Brain pericyte (primary cell): ENCODE results near the gene RNFT2.

Experiments
- DNase-seq: peaks from one replicate; pipeline ENCODE4 v3.0.0-alpha.2; 2012; ENCODE audit warnings: low read depth, low spot score

The RNFT2 gene

DNA sequence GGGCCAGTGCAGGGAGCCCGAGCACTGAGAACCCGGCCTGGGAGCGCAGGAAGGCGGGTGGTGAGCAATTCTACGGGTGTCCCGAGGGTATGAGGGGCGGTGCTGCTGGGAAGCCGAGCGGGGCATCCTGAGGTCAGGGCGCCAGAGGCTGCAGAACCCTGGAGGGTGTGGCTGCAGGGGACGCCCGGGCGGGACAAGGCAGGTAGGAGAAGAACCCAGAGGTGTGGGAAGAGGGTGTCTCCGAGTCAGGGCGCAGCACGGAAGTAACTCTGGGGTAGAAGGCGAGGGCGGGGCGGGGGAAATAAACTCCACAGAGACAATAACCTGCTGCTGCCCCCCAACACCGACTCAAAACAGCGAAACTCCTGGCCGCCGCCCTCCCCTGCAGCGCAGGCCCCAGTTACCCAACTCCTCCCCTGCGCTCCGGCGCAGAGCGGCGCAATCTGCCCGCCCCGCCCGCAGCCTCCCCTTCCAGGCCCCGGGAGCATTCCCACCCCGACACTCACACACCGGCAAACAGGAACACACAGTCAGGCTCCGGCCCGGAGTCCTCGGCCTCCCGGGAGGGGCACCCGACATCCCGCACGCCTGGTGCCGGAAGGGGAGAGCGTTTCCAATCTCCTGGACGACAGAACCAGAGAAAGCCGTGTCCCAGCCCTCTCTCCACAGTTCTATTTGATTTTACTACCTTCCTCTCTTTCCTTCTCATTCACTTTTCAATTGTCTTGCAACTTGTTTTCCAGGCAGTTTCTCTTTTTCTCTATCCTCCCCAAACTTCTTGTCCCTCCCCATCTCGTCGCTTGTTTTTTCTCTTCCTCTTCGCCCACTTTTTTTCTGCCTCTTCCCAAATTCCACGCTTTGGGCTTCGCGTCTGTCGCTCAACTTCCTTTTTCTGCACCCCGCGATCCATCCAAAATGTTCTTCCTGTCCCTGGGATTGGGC lies 140.7 kb downstream of the RNFT2 start:
- no peak for DNase-seq

DNA sequence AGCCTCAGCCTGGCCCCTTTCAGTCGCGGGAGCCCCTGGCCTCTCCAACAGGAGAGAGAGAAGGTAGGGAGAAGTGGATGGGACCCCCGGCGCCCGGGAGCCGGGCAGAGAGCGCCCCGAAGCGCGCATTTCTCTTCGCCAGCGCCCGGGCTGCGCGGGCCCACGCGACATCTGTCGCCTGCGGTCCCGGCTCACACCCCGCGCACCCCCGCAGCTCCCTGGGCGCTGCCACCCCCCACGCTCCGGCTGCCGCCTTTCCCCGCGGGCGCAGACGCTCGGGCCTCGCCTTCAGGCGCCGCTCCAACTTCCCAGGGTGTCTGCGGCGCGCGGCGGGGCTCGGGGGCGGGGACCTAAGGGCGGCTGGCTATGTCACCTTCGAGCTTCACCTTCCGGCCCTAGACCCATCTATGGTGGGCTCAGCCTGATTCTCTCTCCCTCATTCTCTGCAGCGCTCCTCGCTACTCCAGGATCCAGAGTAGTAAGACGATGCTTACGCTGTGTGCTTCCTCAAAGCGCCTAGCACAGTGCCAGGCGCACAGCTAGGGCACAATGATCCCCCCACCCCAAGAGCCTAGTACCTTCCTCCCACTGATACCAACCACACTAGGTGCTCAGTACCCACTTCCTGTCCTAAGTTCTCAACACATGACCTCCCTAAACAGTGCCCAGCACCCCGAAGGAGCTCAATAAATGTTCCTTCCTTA lies 141.5 kb downstream of the RNFT2 start:
- DNase-seq: no peak

DNA sequence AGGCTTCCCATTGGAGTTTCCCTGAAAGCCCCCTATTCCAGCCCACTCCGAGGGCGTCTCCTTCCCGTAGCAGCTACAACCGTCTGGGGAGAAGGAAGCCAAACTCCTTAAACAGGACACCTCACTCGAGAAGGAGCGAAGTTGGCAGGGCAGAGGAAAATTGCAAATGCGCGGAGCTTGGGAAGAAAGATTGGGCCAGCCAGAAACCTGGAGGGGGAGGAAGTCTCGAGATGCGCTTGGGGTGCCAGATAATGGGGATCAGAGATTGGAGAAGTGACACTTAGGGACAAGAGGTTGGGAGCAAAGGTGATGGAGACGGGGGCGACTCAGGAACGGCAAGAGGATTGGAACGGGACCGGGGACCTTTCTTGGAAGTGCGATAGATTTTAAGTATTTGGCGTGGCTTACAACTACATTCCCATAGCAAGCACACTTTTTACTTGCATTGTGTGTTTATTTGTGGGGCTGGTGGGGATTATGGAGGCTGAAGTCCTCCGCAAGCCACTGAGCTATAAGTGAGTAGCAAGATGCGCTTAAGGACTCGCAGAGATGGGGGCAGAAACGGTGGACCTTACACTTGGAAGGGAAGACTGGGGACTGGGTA lies 142.2 kb downstream of the RNFT2 start:
- no peak for DNase-seq

DNA sequence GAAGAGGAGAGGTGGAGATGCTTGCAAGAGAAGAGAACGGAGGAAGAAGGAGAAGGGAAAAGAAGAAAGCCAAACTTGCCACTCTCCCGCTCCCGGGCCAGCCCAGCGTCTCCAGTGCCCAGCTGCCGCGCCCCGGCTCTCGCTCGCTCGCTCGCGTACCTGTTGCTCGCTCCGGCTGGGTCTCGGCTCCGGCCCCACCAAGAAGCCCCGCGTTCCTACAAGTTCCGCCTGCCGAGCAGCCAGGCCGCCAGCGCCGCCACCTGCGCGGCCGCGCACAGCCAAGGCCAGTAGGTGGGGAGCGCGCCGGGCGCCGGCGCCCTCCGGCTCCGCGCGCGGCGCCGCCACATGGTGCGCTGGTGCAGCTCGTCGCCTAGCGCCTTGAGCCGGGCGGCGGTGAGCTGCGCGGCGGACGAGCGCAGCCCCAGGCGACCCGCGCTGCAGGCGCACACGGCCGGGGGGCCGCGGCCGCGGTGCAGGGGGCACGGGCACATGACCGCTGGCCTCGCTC lies 142.8 kb downstream of the RNFT2 start:
- no peak for DNase-seq

DNA sequence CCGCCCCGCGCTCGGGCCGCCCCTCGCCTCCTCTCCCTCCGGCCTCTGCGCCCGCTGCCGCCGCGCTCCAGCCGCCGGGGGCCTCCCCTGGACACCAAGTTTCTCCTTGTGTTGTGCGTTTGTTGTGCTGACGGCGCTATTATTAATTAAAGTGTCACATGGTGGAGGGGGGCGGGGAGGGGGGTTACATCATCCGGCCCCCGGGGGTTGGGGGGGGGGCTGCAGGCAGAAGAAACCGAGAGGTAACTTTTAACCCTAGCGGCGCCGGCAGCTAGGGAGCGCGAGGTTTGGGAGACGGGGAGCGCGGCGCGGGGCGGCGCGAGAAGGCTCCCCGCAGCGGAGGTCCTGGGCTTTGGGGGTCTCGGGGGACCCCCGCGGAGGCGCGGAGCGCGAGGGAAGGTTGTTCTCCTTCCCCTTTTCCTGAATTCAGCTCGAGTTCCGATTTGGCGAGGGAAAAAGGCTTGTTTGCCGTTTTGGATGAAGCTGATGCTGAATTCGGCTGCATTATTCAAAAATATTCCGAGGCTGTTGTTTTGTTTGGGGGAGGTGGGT lies 143.3 kb downstream of the RNFT2 start, which contains the start of gene HRK:
Gene HRK, minus strand, starts transcription at position 117 of the 552 bp plus-strand sequence. CDS start 134 bp downstream, outside the sequence.
- DNase-seq: no peak

DNA sequence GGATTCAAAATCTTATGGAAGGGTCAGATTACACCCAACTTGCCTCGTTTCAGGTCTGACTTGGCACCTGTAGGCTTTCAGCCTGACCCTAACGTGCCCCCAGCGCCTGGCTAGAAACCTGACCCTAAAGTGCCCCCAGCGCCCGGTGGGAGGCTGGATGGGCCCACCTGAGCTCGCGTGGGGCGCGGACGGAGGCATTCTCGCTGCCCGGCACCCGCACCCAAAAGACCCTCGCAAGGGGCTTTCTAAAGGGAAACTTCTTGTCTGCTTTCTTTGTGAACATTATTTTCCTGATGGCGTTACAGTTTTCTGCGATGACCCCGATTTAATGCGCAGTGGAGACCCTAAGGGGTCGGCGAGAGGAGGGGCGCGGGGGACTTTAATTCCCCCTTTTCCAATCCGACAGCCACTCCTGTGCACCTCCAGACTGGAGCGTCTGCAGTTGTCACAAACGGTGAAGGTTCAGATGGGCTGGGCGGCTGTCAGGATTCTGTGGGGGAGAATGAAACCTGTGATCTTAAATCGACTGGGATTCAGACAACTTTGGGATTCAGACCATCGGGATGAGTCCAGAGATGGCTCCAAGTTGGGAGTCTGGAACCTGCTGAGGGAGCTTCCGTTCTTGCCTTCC lies 143.9 kb downstream of the RNFT2 start:
- no peak for DNase-seq

DNA sequence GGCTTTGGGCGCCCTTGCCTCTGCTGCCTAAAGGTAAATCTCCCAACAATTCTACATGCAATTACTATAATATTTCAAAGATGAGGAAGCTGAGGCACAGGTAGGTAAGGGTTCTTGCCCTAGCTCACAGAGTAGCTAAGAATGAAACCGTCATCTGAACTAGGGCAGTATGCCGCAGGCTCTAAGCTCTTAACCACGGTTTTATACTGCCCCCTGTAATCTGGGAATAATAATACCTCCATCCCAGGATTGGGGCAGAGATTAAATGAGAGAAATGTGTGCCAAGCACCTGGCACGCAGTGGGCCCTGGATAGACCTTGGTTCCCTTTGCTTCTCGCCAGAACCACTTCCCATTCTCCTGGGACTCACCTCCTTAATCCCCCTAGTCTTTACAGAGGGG lies 144.6 kb downstream of the RNFT2 start:
- no peak for DNase-seq

DNA sequence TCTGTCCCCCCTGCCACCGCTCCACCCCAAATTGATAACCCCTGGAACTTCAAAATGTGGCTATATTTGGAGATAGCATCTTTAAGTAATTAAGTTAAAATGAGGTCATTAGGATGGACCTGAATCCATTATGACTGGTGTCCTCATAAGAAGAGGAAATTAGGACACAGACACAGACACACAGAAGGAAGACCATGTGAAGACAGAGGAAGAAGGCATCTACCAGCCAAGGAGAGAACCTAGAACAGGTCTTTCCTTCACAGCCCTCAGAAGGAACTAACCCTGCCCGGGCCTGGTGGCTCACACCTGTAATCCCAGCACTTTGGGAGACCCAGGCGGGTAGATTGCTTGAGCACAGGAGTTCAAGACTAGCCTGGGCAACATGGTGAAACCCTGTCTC lies 146.8 kb downstream of the RNFT2 start:
- DNase-seq: no peak

DNA sequence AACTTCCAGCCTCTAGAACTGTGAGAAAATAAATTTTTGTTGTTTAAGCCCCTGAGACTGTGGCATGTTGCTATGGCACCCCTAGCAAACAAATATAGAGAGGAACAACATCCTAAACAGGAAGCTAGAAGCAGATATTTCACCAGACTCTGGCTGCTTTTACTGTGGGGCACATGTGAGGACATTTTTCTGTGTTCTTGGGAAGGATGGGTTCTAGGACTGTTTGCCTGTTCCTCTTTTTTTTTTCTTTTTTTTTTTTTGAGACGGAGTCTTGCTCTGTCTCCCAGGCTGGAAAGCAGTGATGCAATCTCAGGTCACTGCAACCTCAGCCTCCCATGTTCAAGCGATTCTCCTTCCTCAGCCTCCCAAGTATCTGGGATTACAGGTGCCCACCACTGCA lies 147.4 kb downstream of the RNFT2 start:
- no peak for DNase-seq

DNA sequence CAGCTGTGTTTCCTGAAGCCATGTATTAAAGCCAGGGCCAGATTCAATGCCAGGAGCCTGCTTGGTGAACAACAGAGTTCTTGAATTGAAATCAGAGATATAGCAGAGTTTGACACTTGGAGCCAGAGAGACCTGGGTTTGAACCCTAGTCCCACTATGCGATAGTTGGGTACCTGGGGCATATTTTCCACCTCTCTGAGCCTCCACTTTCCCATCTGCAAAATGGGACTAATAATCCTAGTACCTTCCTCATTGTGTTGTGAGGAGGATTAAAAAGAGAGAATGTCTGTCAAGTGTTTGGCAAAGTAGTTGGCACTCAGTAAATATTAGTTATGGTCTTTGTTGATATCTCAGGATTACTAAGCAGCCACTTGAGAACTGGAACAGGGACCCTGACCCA lies 149.1 kb downstream of the RNFT2 start:
- no peak for DNase-seq

DNA sequence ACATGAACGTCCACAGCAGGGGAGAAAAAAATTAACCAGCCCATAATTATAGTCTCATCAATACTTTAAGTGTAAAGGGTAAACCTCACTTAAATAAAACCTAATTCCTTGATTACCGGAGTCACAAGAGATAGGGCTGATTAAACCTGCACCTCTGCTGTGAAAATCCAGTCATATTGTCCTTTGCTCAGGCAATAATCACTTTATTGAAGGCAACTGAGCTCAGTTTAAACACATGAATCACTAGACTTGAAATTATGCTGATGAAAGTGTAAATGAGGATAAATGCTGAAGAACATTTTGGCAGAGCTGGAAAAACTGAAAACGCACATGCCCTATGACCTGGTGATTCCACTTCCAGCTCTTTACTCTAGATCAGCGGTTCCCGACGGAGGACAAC lies 149.8 kb downstream of the RNFT2 start:
- no peak for DNase-seq

DNA sequence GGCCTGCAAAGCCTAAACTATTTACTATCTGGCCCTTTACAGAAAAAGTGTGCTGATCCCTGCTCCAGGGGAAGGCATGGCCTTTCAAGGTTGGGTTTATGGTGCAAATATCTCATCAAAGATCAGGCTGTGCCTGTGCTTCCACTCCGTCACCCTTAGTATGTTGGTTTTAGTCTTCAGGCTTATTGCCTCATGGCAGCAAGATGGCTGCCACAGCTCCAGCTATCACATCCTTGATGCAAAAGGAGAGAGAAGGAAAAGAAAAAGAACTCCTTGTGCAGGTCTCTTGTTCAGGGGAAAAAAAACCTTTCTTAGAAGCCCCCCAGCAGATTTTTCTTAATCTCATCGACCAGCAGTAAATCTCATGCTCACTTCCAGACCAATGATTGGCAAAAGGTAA lies 152.2 kb downstream of the RNFT2 start:
- no peak for DNase-seq

DNA sequence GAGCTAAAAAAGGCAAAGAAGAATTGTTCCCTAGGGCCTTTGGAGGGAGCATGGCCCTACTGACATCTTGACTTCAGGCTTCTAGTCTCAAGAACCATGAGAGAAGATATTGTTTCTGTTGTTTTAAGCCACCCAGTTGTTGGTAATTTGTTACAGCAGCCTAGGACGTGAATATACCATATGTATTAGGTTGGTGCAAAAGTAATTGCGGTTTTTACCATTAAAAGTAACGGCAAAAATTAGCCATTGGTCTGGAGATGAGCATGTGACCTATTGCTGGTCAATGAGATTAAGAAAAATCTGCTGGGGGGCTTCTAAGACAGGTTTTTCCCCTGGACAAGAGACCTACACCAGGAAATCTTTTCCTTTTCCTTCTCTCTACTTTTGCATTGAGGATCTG lies 152.9 kb downstream of the RNFT2 start:
- DNase-seq: no peak

DNA sequence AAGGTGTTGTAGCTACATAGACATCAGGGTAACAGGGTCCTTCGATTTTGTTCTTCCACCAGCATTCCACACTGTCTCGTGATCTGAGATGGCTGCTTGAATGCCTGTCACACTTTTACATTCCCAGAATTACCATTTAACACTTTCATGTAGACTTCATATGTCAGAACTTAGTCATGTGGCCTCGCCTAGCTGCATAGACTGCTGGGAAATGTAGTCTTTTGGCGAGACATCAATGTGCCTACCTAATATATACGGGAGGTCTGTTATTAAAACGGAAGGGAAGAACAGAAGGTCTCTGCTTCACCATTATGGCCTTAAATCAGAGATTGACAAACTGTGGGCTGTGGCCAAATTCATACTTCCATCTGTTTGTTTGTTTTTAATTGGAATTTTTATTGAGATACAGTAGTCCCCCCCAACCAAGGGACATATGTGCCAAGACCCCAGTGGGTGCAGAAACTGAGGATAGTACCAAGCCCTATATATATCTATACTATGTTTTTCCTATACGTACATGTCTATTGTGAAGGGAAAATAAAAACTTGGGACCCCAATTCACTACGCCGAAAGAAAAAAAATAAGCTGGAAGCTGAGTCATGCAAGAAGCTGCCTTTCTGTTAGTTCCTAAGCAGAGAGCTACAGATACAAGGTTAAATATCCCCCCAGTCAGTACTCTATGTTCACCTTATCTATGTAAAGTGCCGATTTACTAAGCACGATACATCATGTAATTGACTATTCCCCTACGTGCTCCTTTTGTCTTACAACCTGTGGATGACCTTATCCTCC lies 154.4 kb downstream of the RNFT2 start:
- DNase-seq: no peak

DNA sequence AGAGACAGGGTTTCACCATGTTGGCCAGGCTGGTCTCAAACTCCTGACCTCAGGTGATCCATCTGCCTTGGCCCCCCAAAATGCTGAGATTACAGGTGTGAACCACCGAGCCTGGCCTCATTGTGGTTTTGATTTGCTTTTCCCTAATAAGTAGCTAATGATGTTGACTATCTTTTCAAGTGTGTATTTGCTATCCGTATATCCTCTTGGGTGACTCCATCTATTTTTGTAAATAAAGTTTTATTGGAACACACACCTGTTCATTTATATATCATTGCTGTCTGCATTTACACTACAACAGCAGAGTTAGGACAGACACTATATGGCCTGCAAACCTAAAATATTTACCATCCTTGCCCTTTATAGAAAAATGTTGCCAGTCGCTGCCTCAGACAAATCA lies 156.8 kb downstream of the RNFT2 start:
- DNase-seq: no peak

DNA sequence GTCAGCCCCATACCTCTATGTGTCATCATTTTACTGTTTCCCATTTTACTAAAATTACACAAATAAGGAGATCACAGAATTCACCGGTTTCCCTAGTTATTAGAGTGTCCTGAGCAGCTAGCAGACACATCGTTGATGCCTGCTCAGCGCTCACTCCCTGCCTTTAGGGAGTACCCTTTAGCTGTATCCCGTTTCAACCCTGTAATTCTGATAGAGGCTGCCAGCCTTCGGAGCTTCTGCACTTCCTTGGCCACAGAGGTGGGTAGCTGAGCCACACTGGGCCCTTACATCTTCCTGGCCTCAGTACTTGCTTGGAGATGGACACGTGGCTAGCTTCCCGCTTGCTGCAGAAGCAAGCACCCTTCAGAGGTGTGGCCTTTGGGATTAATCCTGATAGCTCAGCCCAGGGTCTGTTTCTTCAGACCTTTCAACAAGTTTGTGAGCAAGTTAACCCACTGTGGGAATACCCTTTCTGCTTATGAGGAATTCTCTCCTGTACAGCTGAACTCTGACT lies 158.4 kb downstream of the RNFT2 start:
- no peak for DNase-seq

DNA sequence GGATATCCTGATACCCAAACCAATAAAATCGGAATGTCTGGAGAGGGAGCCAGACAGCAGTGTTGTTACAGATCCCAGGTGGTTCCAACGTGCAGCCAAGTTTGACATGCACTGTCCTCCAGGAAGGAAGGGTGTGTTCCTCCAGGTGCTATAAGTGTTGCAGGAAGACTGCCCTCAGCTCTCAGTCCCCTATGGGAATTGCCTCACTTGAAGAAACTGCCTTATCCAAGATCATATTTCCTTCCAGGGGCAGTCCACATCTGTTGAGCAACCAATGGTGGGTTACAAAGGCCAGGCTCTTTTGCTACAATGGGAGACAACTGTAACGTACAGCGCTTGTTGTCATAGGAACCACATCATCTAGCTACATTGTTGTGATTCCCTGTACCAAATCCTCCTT lies 159.4 kb downstream of the RNFT2 start:
- DNase-seq: no peak

DNA sequence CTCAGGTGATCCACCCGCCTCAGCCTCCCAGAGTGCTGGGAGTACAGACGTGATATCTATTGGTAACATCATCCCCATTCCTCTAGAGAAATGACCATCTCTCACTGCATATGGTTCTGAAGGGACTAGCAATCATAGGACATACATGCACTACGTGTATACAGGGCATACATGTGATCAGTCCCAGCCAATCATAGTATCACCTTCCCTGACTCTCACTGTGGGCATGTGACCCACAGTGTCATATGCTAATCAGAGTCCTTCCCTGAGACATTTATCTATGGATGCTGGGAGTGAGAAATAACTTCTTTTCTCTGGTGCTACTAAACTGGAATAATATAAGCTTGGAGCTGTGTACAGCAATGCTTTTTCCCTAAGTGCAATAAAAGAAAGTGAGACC lies 160.6 kb downstream of the RNFT2 start:
- DNase-seq: no peak

DNA sequence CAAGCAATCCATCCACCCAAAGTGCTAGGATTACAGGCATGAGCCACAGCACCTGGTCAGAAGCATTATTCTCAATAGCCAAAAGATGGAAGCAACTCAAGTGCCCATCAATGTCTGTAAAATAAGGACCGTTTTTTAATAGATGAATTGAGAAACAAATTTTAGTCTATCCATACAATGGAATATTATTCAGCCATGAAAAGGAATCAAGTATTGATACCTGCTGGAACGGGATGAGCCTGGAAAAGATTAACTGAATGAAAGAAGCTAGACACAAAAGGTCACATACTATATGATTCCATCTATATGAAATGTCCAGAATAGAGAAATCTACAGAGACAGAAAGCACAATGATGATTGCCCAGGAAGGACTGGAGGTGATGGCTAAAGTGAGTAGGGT lies 163.5 kb downstream of the RNFT2 start:
- DNase-seq: no peak
